CD14-positive monocyte (primary cell): Measurements from ENCODE around the gene DAZAP1. TPM values are rescaled to one million over a fixed set of nuclear protein-coding genes. Genes with fewer than 3 reads are reported as not detected.
A peak's percentile ranks its signal among the peaks of the same experiment; 100 is the strongest.

ENCODE experiments used
- DNase-seq, 3 donors: peaks; one replicate each; pipeline ENCODE4 v3.0.0-alpha.2; 2011 to 2022
- H2AFZ ChIP-seq: 2 replicates; pipeline ENCODE4 v1.6.0; 2012; ENCODE audit warnings: mild to moderate bottlenecking, low read depth, low read length, inconsistent platforms; ENCODE audit not compliant: insufficient read depth, poor library complexity, severe bottlenecking
- H3K27ac ChIP-seq, 2 donors: 1 replicate in 1 of 2; 2 replicates in 1 of 2; pipeline ENCODE4 v1.5.1; 2012 to 2013; ENCODE audit warnings: low read length in 2 of 2, control low read depth in 1 of 2, inconsistent platforms in 1 of 2, low read depth in 1 of 2, mild to moderate bottlenecking in 1 of 2
- H3K27me3 ChIP-seq, 2 donors: one replicate each; pipeline versions ENCODE4 v1.6.0 to v1.6.1; 2011 to 2013; ENCODE audit warnings: low read length in 2 of 2; ENCODE audit not compliant: control insufficient read depth in 2 of 2, insufficient read depth in 2 of 2
- H3K36me3 ChIP-seq, 2 donors: replicated peaks in 1 of 2; 1 replicate in 1 of 2; 2 replicates in 1 of 2; pipeline versions ENCODE4 v1.5.1 to v1.6.1; 2012 to 2013; ENCODE audit warnings: low read length in 2 of 2, control low read depth in 1 of 2, inconsistent platforms in 1 of 2, mild to moderate bottlenecking in 1 of 2; ENCODE audit not compliant: insufficient read depth in 2 of 2, control insufficient read depth in 1 of 2
- H3K4me1 ChIP-seq, 2 donors: 1 replicate in 1 of 2; 2 replicates in 1 of 2; pipeline versions ENCODE4 v1.5.1 to v1.6.1; 2012 to 2013; ENCODE audit warnings: low read length in 2 of 2, control low read depth in 1 of 2, inconsistent platforms in 1 of 2, mild to moderate bottlenecking in 1 of 2, moderate library complexity in 1 of 2; ENCODE audit not compliant: insufficient read depth in 2 of 2, control insufficient read depth in 1 of 2
- H3K4me2 ChIP-seq: replicated peaks from 2 replicates; pipeline ENCODE3; 2012; ENCODE audit warnings: low read length, moderate library complexity, mild to moderate bottlenecking; ENCODE audit not compliant: poor library complexity, severe bottlenecking; ENCODE audit errors: extremely low read depth
- H3K4me3 ChIP-seq, 3 experiments: fragments of 200-600 bp in 1 of 3; sonication (generic) in 1 of 3; replicated peaks in 1 of 3; 1 replicate in 2 of 3; 2 replicates in 1 of 3; pipeline ENCODE4 v1.5.1; 2011 to 2013; ENCODE audit warnings: low read length in 3 of 3, mild to moderate bottlenecking in 3 of 3, control low read depth in 2 of 3, low read depth in 2 of 3, inconsistent platforms in 1 of 3, moderate library complexity in 1 of 3
- H3K79me2 ChIP-seq: 2 replicates; pipeline ENCODE4 v1.6.0; 2012; ENCODE audit warnings: mild to moderate bottlenecking, control low read depth, inconsistent platforms, low read length, moderate library complexity; ENCODE audit not compliant: insufficient read depth
- H3K9ac ChIP-seq: 2 replicates; pipeline ENCODE4 v1.6.0; 2017; ENCODE audit warnings: low read length, mild to moderate bottlenecking; ENCODE audit not compliant: insufficient read depth, poor library complexity, severe bottlenecking
- H3K9me3 ChIP-seq, 2 donors: replicated peaks in 1 of 2; 1 replicate in 1 of 2; 2 replicates in 1 of 2; pipeline versions ENCODE4 v1.5.1 to v1.6.1; 2012 to 2013; ENCODE audit warnings: low read length in 2 of 2, control low read depth in 1 of 2; ENCODE audit not compliant: control insufficient read depth in 1 of 2, insufficient read depth in 1 of 2
- H4K20me1 ChIP-seq: 2 replicates; pipeline ENCODE4 v1.6.0; 2012; ENCODE audit warnings: mild to moderate bottlenecking, low read length, control low read depth, moderate library complexity; ENCODE audit not compliant: insufficient read depth
- H3K27ac Mint-ChIP-seq, 7 donors: one replicate each; pipeline ENCODE4 v1.8.0; 2020; ENCODE audit warnings: mild to moderate bottlenecking in 7 of 7, mixed read lengths in 7 of 7, moderate library complexity in 6 of 7, inconsistent platforms in 2 of 7
- H3K27me3 Mint-ChIP-seq, 3 donors: one replicate each; pipeline ENCODE4 v1.8.0; 2021 to 2022; ENCODE audit warnings: low read depth in 3 of 3, mild to moderate bottlenecking in 3 of 3, mixed read lengths in 3 of 3, moderate library complexity in 3 of 3, inconsistent platforms in 1 of 3
- H3K36me3 Mint-ChIP-seq, 2 donors: one replicate each; pipeline ENCODE4 v1.8.0; 2020; ENCODE audit warnings: mixed read lengths in 2 of 2, inconsistent platforms in 1 of 2, mild to moderate bottlenecking in 1 of 2
- H3K4me1 Mint-ChIP-seq: one replicate; pipeline ENCODE4 v1.8.0; 2020; ENCODE audit warnings: mild to moderate bottlenecking, mixed read lengths
- H3K4me3 Mint-ChIP-seq, 2 donors: one replicate each; pipeline ENCODE4 v1.8.0; 2020; ENCODE audit warnings: mild to moderate bottlenecking in 2 of 2, mixed read lengths in 2 of 2, moderate library complexity in 1 of 2
- H3K9me3 Mint-ChIP-seq, 7 donors: one replicate each; pipeline ENCODE4 v1.8.0; 2020 to 2022; ENCODE audit warnings: mixed read lengths in 7 of 7, mild to moderate bottlenecking in 6 of 7, moderate library complexity in 6 of 7, inconsistent platforms in 2 of 7
- whole genome bisulfite sequencing: methylation state at CpG from one replicate; pipeline ENCODE4 v1.1.5; 2013; ENCODE audit warnings: missing lambda C conversion rate; ENCODE audit not compliant: insufficient coverage; 5-methylcytosine and 5-hydroxymethylcytosine counted together
- intact Hi-C, 2 donors: fragments of 100-400 bp; cut with micrococcal nuclease; formaldehyde crosslinking; loops; one replicate each; pipeline versions ENCODE4 v1.15.0 to v1.15.1; 2023
- polyA plus RNA-seq, 3 donors: library from polyadenylated mRNA; depleted of rRNA in 1 of 3; unstranded in 2 of 3; stranded (reverse) in 1 of 3; fragments of 300-500 nt in 2 of 3; fragments of >200 nt in 1 of 3; fragmentation: Illumina TruSeq in 2 of 3; gene quantifications; 1 replicate in 2 of 3; 2 replicates in 1 of 3; pipeline ENCODE4 v1.2.3, GENCODE V29; 2012 to 2021
- TF ChIP-seq, protein P1 (sequence below): fragments of 200-600 bp; IDR thresholded peaks from one replicate; pipeline ENCODE4 v1.8.0; 2022; ENCODE audit warnings: antibody characterized with exemption, mild to moderate bottlenecking

The DAZAP1 gene
- polyA plus RNA-seq, 3 donors: 3.3 to 57.1 (median 4.2) TPM

GRCh38 chr19:1412323-1412923 is 5.0 kb downstream of the DAZAP1 start:
- no peak overlapping the region for H3K9ac ChIP-seq
- Mint-ChIP-seq H3K36me3 (peaks cover 15 to 48% of the 10 kb centered on the region in 2 donors), H3K9me3 (no peaks in the 10 kb centered on the region), H3K4me1 (peaks cover 57% of the 10 kb centered on the region), H3K4me3 (no peak overlapping the region), H3K27ac (peak overlapping the region in 4 of 7 donors; percentile 14 to 66 (median 46)), H3K27me3 (peaks cover 0 to 2% (median 1%) of the 10 kb centered on the region in 3 donors)
- no peak overlapping the region for H3K4me2 ChIP-seq
- H2AFZ ChIP-seq: no peak overlapping the region
- peaks cover 89% of the 10 kb centered on the region for H4K20me1 ChIP-seq
- H3K27ac ChIP-seq: peak overlapping the region in 1 of 2 donors; percentile 17
- intact Hi-C loops: no loop called here
- 87% methylated on average over 19 of the region's 21 CpGs for WGBS
- H3K36me3 ChIP-seq: peaks cover 21 to 33% of the 10 kb centered on the region in 2 donors
- peaks cover 98% of the 10 kb centered on the region for H3K79me2 ChIP-seq
- peaks cover 42 to 47% of the 10 kb centered on the region in 2 donors for H3K4me1 ChIP-seq
- DNase-seq: no peak
- no peaks in the 10 kb centered on the region for H3K27me3 ChIP-seq
- no peaks in the 10 kb centered on the region for H3K9me3 ChIP-seq
- no peak overlapping the region for H3K4me3 ChIP-seq
- TF ChIP-seq, protein P1, sequence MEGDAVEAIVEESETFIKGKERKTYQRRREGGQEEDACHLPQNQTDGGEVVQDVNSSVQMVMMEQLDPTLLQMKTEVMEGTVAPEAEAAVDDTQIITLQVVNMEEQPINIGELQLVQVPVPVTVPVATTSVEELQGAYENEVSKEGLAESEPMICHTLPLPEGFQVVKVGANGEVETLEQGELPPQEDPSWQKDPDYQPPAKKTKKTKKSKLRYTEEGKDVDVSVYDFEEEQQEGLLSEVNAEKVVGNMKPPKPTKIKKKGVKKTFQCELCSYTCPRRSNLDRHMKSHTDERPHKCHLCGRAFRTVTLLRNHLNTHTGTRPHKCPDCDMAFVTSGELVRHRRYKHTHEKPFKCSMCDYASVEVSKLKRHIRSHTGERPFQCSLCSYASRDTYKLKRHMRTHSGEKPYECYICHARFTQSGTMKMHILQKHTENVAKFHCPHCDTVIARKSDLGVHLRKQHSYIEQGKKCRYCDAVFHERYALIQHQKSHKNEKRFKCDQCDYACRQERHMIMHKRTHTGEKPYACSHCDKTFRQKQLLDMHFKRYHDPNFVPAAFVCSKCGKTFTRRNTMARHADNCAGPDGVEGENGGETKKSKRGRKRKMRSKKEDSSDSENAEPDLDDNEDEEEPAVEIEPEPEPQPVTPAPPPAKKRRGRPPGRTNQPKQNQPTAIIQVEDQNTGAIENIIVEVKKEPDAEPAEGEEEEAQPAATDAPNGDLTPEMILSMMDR: no peak

GRCh38 chr19:1412995-1413800 is 5.8 kb downstream of the DAZAP1 start:
- Histone ChIP-seq H3K36me3 (peaks cover 29 to 41% of the 10 kb centered on the region in 2 donors), H3K4me2 (no peak overlapping the region), H3K9me3 (no peaks in the 10 kb centered on the region), H3K9ac (no peak overlapping the region), H3K27me3 (no peaks in the 10 kb centered on the region), H3K4me3 (no peak overlapping the region), H2AFZ (no peak overlapping the region), H3K27ac (no peak overlapping the region), H3K79me2 (peaks cover 99% of the 10 kb centered on the region), H4K20me1 (peaks cover 97% of the 10 kb centered on the region), H3K4me1 (peaks cover 42 to 47% of the 10 kb centered on the region in 2 donors)
- peaks cover 57% of the 10 kb centered on the region for H3K4me1 Mint-ChIP-seq
- no peaks in the 10 kb centered on the region for H3K9me3 Mint-ChIP-seq
- DNase-seq: no peak
- TF ChIP-seq, protein P1: no peak
- WGBS: 92% methylated on average over 26 of the region's 36 CpGs
- no peak overlapping the region for H3K4me3 Mint-ChIP-seq
- peaks cover 21 to 56% of the 10 kb centered on the region in 2 donors for H3K36me3 Mint-ChIP-seq
- peaks cover 0 to 2% (median 1%) of the 10 kb centered on the region in 3 donors for H3K27me3 Mint-ChIP-seq
- intact Hi-C loops: no loop called here
- peak overlapping the region in 5 of 7 donors; percentile 40 to 78 (median 62) for H3K27ac Mint-ChIP-seq
